Measurements from ENCODE around the gene TAS1R1. TPM values are rescaled to one million over a fixed set of nuclear protein-coding genes. Genes with fewer than 3 reads are reported as not detected.

TAS1R1 gene
- polyA plus RNA-seq, 1 donor (not counting 4 experiments of a cell fraction or from before 2014, with no cell fraction given): not detected

- Histone ChIP-seq H3K9ac (ENCODE audit: control insufficient read depth, extremely low read depth, insufficient read depth, low read length) (peak overlapping the region; percentile 88), H3K79me2 (ENCODE audit: control insufficient read depth, insufficient read depth, low read length) (peaks cover 25% of the 10 kb centered on the region), H3K36me3 (ENCODE audit: control insufficient read depth in 2 of 2, extremely low read depth in 1 of 2, insufficient read depth in 2 of 2, low read length in 2 of 2) (peaks cover 4% of the 10 kb centered on the region in 2 experiments), H3K27ac (ENCODE audit: control insufficient read depth, insufficient read depth, low read length) (peak overlapping the region; percentile 92), H3K4me3 (ENCODE audit: control insufficient read depth in 2 of 3, extremely low read depth in 1 of 3, insufficient read depth in 2 of 3, low read depth in 1 of 3, low read length in 3 of 3) (peak overlapping the region; percentile 58 to 87 (median 62)), H3K27me3 (ENCODE audit: control insufficient read depth, extremely low read depth, insufficient read depth, low read length) (no peaks in the 10 kb centered on the region), H3K9me1 (ENCODE audit: control insufficient read depth, extremely low read depth, insufficient read depth, low read length) (no peaks in the 10 kb centered on the region), H3K4me2 (ENCODE audit: control insufficient read depth, extremely low read depth, insufficient read depth, low read depth, low read length) (peak overlapping the region; percentile 97), H4K20me1 (ENCODE audit: control insufficient read depth, extremely low read depth, insufficient read depth, low read length) (no peaks in the 10 kb centered on the region), H2AFZ (ENCODE audit: control insufficient read depth, low read length) (peak overlapping the region; percentile 84), H3K9me3 (ENCODE audit: control insufficient read depth, low read depth, low read length) (no peaks in the 10 kb centered on the region), H3K4me1 (ENCODE audit: control insufficient read depth, extremely low read depth, insufficient read depth, low read length) (peaks cover 20% of the 10 kb centered on the region)
- FAIRE-seq (no peak), DNase-seq (ENCODE audit: low read depth, low spot score) (no peak)
- dilution Hi-C loops (cut with MboI; ENCODE audit: extremely low pct_ligation_motif_present, low sequenced_read_pairs): no loop called here
- TF ChIP-seq EZH2 (IDR thresholded peaks at IDR 0.05; ENCODE audit: low read length) (no peak), CTCF (optimal IDR thresholded peaks at IDR 0.05 in 1 of 3, IDR thresholded peaks at IDR 0.05 in 1 of 3, conservative IDR thresholded peaks at IDR 0.05 in 1 of 3; ENCODE audit: extremely low read depth in 1 of 3, insufficient read depth in 2 of 3, low read length in 3 of 3) (peak in 1 of 3 experiments; percentile 12)
Observed at GRCh38 chr1:6612641-6613360, 57.7 kb downstream of the TAS1R1 start.

- peak within 1 kb of the TSS; percentile 84 for H2AFZ ChIP-seq (ENCODE audit: control insufficient read depth, low read length)
- peak within 1 kb of the TSS; percentile 97 for H3K4me2 ChIP-seq (ENCODE audit: control insufficient read depth, extremely low read depth, insufficient read depth, low read depth, low read length)
- DNase-seq (ENCODE audit: low read depth, low spot score): peak; percentile 91
- H3K9ac ChIP-seq (ENCODE audit: control insufficient read depth, extremely low read depth, insufficient read depth, low read length): peak within 1 kb of the TSS; percentile 88
- peaks cover 5 to 7% of the 10 kb centered on the region in 2 experiments for H3K36me3 ChIP-seq (ENCODE audit: control insufficient read depth in 2 of 2, extremely low read depth in 1 of 2, insufficient read depth in 2 of 2, low read length in 2 of 2)
- dilution Hi-C loops (cut with MboI; ENCODE audit: extremely low pct_ligation_motif_present, low sequenced_read_pairs): no loop called here
- peaks cover 29% of the 10 kb centered on the region for H3K79me2 ChIP-seq (ENCODE audit: control insufficient read depth, insufficient read depth, low read length)
- H3K9me1 ChIP-seq (ENCODE audit: control insufficient read depth, extremely low read depth, insufficient read depth, low read length): no peaks in the 10 kb centered on the region
- TF ChIP-seq EZH2 (IDR thresholded peaks at IDR 0.05; ENCODE audit: low read length) (no peak), CTCF (optimal IDR thresholded peaks at IDR 0.05 in 1 of 3, IDR thresholded peaks at IDR 0.05 in 1 of 3, conservative IDR thresholded peaks at IDR 0.05 in 1 of 3; ENCODE audit: extremely low read depth in 1 of 3, insufficient read depth in 2 of 3, low read length in 3 of 3) (no peak)
- no peaks in the 10 kb centered on the region for H3K27me3 ChIP-seq (ENCODE audit: control insufficient read depth, extremely low read depth, insufficient read depth, low read length)
- no peaks in the 10 kb centered on the region for H3K9me3 ChIP-seq (ENCODE audit: control insufficient read depth, low read depth, low read length)
- peak within 1 kb of the TSS; percentile 92 for H3K27ac ChIP-seq (ENCODE audit: control insufficient read depth, insufficient read depth, low read length)
- H4K20me1 ChIP-seq (ENCODE audit: control insufficient read depth, extremely low read depth, insufficient read depth, low read length): no peaks in the 10 kb centered on the region
- H3K4me1 ChIP-seq (ENCODE audit: control insufficient read depth, extremely low read depth, insufficient read depth, low read length): peaks cover 20% of the 10 kb centered on the region
- FAIRE-seq: no peak
- peak within 1 kb of the TSS; percentile 69 to 87 (median 79) for H3K4me3 ChIP-seq (ENCODE audit: control insufficient read depth in 2 of 3, extremely low read depth in 1 of 3, insufficient read depth in 2 of 3, low read depth in 1 of 3, low read length in 3 of 3)
Observed at GRCh38 chr1:6613361-6614018, 58.4 kb downstream of the TAS1R1 start, which contains the start of gene PHF13. Gene PHF13, plus strand, starts transcription at chr1:6613731. Its CDS starts 336 bp downstream, at chr1:6614067.
